PC-3 (cell line): ENCODE measurements around the gene EHMT1.

Experiments used
- EZH2 ChIP-seq: fragments of 300-600 bp; sonication (generic); IDR thresholded peaks from one replicate; pipeline ENCODE4 v1.6.1; 2017; ENCODE audit warnings: antibody characterized with exemption, mild to moderate bottlenecking, low read length; ENCODE audit not compliant: unreplicated experiment
- TF ChIP-seq, protein P1 (sequence below): fragments of 300-600 bp; sonication (generic); conservative IDR thresholded peaks from 2 replicates; pipeline ENCODE4 v1.5.1; 2017; ENCODE audit warnings: antibody characterized with exemption, low read depth, mild to moderate bottlenecking, low read length

DNA sequence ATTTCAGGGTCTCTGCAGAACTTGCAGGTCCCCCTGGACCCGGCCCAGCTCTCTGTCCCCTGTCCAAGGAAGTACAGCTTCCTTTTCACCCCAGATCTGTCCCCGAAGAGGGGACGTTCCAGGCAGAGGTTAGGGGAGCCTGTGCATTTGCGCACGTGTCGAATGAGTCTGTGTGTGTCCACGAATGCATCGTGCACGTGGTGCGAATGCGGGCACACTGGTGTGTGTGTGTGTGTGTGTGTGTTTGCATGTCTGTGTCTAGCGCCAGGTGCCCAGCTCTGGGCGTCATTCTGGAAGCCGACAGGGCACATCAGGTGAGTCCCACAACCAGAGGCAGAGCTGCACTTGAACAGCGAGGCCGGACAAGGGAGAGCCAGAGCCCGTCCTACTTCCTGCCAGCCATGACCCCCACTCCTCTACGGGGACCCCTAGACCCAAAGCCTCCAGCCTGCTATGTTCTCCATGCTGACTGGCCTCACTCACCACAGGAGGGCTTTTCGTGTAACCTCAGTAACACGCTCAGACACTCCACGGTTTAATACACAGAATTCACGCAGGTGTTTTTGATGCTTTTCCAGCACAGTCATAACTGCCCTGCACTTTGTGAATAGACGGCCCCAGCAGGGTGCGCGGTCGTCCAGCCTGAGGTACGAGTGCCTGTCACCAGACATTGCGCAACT is 217.5 kb downstream of the EHMT1 start:
- TF ChIP-seq, protein P1, sequence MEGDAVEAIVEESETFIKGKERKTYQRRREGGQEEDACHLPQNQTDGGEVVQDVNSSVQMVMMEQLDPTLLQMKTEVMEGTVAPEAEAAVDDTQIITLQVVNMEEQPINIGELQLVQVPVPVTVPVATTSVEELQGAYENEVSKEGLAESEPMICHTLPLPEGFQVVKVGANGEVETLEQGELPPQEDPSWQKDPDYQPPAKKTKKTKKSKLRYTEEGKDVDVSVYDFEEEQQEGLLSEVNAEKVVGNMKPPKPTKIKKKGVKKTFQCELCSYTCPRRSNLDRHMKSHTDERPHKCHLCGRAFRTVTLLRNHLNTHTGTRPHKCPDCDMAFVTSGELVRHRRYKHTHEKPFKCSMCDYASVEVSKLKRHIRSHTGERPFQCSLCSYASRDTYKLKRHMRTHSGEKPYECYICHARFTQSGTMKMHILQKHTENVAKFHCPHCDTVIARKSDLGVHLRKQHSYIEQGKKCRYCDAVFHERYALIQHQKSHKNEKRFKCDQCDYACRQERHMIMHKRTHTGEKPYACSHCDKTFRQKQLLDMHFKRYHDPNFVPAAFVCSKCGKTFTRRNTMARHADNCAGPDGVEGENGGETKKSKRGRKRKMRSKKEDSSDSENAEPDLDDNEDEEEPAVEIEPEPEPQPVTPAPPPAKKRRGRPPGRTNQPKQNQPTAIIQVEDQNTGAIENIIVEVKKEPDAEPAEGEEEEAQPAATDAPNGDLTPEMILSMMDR, result no peak
- TF ChIP-seq EZH2, result no peak
